Fibroblast of skin of left biceps (primary cell): ENCODE measurements around the gene C21orf58.

Experiments
- DNase-seq, 2 experiments: peaks; one replicate each; pipeline ENCODE4 v3.0.0-alpha.2; 2013; ENCODE audit warnings: low read depth in 2 of 2

Gene C21orf58

GRCh38 chr21:46255166-46255565, 68.5 kb downstream of the C21orf58 start:
- no peak for DNase-seq

- DNase-seq = no peak
Observed at GRCh38 chr21:46254208-46254975, 69.3 kb downstream of the C21orf58 start.

- DNase-seq = no peak
Observed at GRCh38 chr21:46253610-46254124, 70.0 kb downstream of the C21orf58 start.

GRCh38 chr21:46252840-46253239, 70.8 kb downstream of the C21orf58 start:
- no peak for DNase-seq
